Lower lobe of right lung (tissue), 2 donors: ENCODE results near the gene ZNF710. TPM values are rescaled to one million over a fixed set of nuclear protein-coding genes. Genes with fewer than 3 reads are reported as not detected.

Experiments
- ATAC-seq, 2 donors: fragments of 200-7000 bp; cut with Tn5 transposase; one replicate each; pipeline ENCODE4 v1.9.1; 2020 to 2022; ENCODE audit warnings: mild to moderate bottlenecking in 2 of 2, moderate library complexity in 2 of 2
- DNase-seq: peaks from one replicate; pipeline ENCODE4 v3.0.0-alpha.2; 2020
- H3K27ac ChIP-seq: fragments of 200-600 bp; one replicate; pipeline ENCODE4 v1.8.0; 2022
- H3K27me3 ChIP-seq: fragments of 200-600 bp; one replicate; pipeline ENCODE4 v1.8.0; 2022; ENCODE audit warnings: low read depth
- H3K36me3 ChIP-seq: fragments of 200-600 bp; one replicate; pipeline ENCODE4 v1.8.0; 2022; ENCODE audit warnings: mild to moderate bottlenecking
- H3K4me1 ChIP-seq: fragments of 200-600 bp; one replicate; pipeline ENCODE4 v1.8.0; 2022
- H3K4me3 ChIP-seq: fragments of 200-600 bp; one replicate; pipeline ENCODE4 v1.8.0; 2022; ENCODE audit warnings: mild to moderate bottlenecking
- H3K9me3 ChIP-seq: fragments of 200-600 bp; one replicate; pipeline ENCODE4 v1.8.0; 2022
- intact Hi-C: fragments of 100-400 bp; cut with DNase I; formaldehyde crosslinking; loops from one replicate; pipeline ENCODE4 v1.11.0; 2022
- total RNA-seq: library from RNA; stranded (reverse); fragmentation: NEBNext Ultra II Directional; extraction: Animal tissue kit (Norgen Biotek cat#: 25700); gene quantifications from one replicate; pipeline ENCODE4 v1.2.1, GENCODE V29; 2021
- TF ChIP-seq, protein P1 (sequence below): fragments of 200-600 bp; IDR thresholded peaks from one replicate; pipeline ENCODE4 v1.8.0; 2022; ENCODE audit warnings: antibody characterized with exemption, mild to moderate bottlenecking
- donor health status: DM: no; HTN: yes; CAD: no; lungs with severe emphysema.

ZNF710 gene
- total RNA-seq, 1 donor from 2014 or later: 50.7 TPM

DNA sequence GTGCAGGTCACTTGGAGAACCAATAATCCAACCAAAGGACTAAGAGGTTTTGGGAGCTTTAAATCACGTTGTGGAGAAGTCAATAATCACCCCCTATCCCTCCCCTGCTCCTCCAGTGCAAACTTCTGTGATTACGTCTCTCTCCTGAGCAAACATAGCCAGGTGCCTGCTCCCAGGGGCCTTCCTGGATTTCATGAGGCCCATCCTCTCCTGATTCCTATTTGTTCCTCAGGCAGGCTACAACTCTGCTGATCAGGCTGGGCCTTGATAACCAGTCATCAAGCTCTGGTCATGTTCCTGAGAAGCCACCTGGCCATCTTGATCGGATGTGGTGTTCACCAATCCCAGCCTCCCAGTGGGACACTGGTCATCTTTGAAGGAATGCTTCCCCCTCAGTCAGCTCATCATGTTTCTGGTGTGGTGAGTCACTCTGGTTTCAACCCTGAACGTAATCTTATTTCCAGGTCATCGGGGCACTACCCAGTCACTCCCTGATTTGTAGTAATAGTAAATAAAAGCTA is 2.9 kb upstream of the ZNF710 start:
- Histone ChIP-seq H3K36me3 (no peaks in the 10 kb centered on the region), H3K4me3 (no peak overlapping the region), H3K4me1 (peaks cover 39% of the 10 kb centered on the region), H3K27me3 (no peaks in the 10 kb centered on the region), H3K27ac (peak overlapping the region; percentile 90), H3K9me3 (no peaks in the 10 kb centered on the region)
- TF ChIP-seq, protein P1, sequence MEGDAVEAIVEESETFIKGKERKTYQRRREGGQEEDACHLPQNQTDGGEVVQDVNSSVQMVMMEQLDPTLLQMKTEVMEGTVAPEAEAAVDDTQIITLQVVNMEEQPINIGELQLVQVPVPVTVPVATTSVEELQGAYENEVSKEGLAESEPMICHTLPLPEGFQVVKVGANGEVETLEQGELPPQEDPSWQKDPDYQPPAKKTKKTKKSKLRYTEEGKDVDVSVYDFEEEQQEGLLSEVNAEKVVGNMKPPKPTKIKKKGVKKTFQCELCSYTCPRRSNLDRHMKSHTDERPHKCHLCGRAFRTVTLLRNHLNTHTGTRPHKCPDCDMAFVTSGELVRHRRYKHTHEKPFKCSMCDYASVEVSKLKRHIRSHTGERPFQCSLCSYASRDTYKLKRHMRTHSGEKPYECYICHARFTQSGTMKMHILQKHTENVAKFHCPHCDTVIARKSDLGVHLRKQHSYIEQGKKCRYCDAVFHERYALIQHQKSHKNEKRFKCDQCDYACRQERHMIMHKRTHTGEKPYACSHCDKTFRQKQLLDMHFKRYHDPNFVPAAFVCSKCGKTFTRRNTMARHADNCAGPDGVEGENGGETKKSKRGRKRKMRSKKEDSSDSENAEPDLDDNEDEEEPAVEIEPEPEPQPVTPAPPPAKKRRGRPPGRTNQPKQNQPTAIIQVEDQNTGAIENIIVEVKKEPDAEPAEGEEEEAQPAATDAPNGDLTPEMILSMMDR: no peak
- DNase-seq (no peak), ATAC-seq (peak in 1 of 2 donors; percentile 18)
- intact Hi-C loops: no loop called here

- Histone ChIP-seq H3K27ac (peak overlapping the region; percentile 90), H3K4me1 (peaks cover 48% of the 10 kb centered on the region), H3K9me3 (no peaks in the 10 kb centered on the region), H3K36me3 (no peaks in the 10 kb centered on the region), H3K27me3 (no peaks in the 10 kb centered on the region), H3K4me3 (peak overlapping the region; percentile 63)
- intact Hi-C loops: no loop called here
- TF ChIP-seq, protein P1: no peak
- peak; percentile 53 for DNase-seq
- peak; percentile 45 to 68 for ATAC-seq
Observed at GRCh38 chr15:89998923-89999675, 2.0 kb upstream of the ZNF710 start.

DNA sequence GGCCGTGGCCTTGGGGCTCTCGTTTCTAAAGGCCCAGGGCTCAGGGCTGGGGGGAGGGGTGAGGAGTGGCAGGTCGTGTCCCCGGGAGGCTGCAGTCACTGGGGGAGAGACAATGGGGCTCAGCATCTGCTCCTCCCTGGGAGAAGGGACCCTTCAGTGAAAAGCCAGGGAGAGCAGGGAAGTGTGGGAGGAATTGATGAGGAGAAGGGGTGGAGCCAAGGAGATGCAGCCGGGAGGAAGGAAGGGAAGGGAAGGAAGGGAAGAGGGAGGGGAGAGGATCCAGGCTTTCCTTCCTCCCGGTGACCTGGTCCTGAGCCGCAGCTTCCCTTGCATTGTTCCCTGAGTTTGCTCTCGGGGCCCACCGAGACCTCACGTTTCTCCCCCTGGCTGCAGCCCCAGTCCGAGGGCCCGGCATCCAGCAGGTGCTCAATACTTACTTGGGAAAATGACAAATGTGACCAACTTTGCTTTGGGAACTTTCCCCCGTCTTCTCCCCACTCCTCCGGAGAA is 1.4 kb upstream of the ZNF710 start:
- DNase-seq: peak; percentile 65
- peak overlapping the region; percentile 63 for H3K4me3 ChIP-seq
- no peaks in the 10 kb centered on the region for H3K27me3 ChIP-seq
- peak; percentile 14 to 31 for ATAC-seq
- no peaks in the 10 kb centered on the region for H3K9me3 ChIP-seq
- intact Hi-C loops: no loop called here
- H3K4me1 ChIP-seq: peaks cover 54% of the 10 kb centered on the region
- TF ChIP-seq, protein P1: no peak
- peak overlapping the region; percentile 90 for H3K27ac ChIP-seq
- H3K36me3 ChIP-seq: no peaks in the 10 kb centered on the region

- peak overlapping the region; percentile 63 for H3K4me3 ChIP-seq
- no peaks in the 10 kb centered on the region for H3K27me3 ChIP-seq
- DNase-seq (peak; percentile 67), ATAC-seq (peak; percentile 14 to 20)
- peaks cover 61% of the 10 kb centered on the region for H3K4me1 ChIP-seq
- H3K9me3 ChIP-seq: no peaks in the 10 kb centered on the region
- peak overlapping the region; percentile 90 for H3K27ac ChIP-seq
- intact Hi-C loops: no loop called here
- no peaks in the 10 kb centered on the region for H3K36me3 ChIP-seq
- TF ChIP-seq, protein P1: no peak
Observed at GRCh38 chr15:90000186-90001001, 730 bp upstream of the ZNF710 start.

DNA sequence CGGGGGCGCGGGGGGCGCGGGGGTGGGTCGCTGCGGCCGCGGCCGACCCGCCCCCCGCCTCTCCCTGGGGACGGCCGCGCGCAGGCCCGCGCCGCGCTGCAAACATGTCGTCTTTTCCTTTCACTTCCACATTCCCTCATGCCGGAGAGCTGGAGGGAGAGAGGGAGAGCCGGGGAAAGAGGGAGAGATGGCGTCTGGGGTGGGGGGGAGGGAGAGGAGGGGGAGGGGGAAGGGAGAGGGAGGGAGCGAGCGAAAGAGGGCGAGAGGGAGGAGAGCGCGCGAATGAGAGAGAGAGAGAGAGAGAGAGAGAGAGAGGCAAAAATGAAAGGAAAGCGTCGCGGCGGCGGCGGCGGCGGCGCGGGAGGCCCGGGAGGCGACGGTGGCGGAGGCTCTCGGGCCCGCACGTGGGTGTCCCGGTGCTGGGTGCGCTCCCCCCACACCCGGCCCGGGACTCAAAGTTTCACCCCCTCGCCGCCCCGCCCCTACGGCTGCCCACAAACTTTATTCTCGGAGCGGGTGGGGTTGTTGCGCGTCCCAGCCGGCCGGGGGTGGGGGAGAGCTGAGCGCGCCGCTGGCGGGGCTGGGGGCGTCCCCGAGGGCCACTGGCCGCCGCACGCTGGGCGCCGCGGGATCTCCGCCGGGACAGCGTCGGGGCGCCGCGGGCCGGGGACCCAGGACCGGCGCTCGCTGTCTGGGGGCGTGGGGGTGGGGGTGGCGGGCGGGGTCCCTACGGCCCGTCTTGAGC is 731 bp downstream of the ZNF710 start:
- no peaks in the 10 kb centered on the region for H3K36me3 ChIP-seq
- intact Hi-C loops: no loop called here
- H3K27me3 ChIP-seq: no peaks in the 10 kb centered on the region
- peak overlapping the region; percentile 80 for H3K4me3 ChIP-seq
- no peaks in the 10 kb centered on the region for H3K9me3 ChIP-seq
- H3K4me1 ChIP-seq: peaks cover 75% of the 10 kb centered on the region
- ATAC-seq (peak; percentile 43 to 52), DNase-seq (peak; percentile 79)
- peak overlapping the region; percentile 93 for H3K27ac ChIP-seq
- TF ChIP-seq, protein P1: no peak
